ENCODE measurements around the gene SLC26A8. TPM values are rescaled to one million over a fixed set of nuclear protein-coding genes. Genes with fewer than 3 reads are reported as not detected.

Gene SLC26A8
- total and polyA plus RNA-seq, 2 experiments from 2014 or later: 0.89 to 2.9 TPM

DNA sequence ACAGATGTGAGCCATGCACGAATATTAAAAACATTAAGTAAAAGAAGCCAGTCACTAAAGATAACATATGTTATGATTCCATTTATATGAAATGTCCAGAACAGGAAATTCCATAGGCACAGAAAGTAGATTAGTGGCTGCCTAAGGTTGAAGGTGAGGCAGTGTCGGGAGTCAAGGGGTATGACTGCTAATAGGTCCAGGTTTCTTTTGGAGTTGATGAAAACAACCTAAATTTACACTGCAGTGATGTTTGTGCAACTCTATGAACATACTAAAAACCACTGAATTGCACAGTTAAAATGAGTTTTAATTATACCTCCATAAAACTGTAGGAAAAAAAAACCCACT, 118.0 kb downstream of the SLC26A8 start:
- no peak overlapping the region for H3K4me2 ChIP-seq
- H3K27me3 ChIP-seq (ENCODE audit: insufficient read depth): no peaks in the 10 kb centered on the region
- H3K27ac Mint-ChIP-seq: no peak overlapping the region
- H3K27me3 Mint-ChIP-seq (ENCODE audit: insufficient read depth, low read depth, poor library complexity): peaks cover 9% of the 10 kb centered on the region
- no peaks in the 10 kb centered on the region; the same call in 1 of the 2 replicates for H3F3A ChIP-seq (replicated peaks; ENCODE audit: low read depth)
- no peak overlapping the region for H2AFZ ChIP-seq
- H3K79me2 ChIP-seq (replicated peaks; ENCODE audit: insufficient read depth): peaks cover 100% of the 10 kb centered on the region
- H3K9me3 Mint-ChIP-seq: peaks cover 36% of the 10 kb centered on the region
- ATAC-seq (no peak), DNase-seq (ENCODE audit: low spot score) (no peak)
- TF ChIP-seq, protein P1, sequence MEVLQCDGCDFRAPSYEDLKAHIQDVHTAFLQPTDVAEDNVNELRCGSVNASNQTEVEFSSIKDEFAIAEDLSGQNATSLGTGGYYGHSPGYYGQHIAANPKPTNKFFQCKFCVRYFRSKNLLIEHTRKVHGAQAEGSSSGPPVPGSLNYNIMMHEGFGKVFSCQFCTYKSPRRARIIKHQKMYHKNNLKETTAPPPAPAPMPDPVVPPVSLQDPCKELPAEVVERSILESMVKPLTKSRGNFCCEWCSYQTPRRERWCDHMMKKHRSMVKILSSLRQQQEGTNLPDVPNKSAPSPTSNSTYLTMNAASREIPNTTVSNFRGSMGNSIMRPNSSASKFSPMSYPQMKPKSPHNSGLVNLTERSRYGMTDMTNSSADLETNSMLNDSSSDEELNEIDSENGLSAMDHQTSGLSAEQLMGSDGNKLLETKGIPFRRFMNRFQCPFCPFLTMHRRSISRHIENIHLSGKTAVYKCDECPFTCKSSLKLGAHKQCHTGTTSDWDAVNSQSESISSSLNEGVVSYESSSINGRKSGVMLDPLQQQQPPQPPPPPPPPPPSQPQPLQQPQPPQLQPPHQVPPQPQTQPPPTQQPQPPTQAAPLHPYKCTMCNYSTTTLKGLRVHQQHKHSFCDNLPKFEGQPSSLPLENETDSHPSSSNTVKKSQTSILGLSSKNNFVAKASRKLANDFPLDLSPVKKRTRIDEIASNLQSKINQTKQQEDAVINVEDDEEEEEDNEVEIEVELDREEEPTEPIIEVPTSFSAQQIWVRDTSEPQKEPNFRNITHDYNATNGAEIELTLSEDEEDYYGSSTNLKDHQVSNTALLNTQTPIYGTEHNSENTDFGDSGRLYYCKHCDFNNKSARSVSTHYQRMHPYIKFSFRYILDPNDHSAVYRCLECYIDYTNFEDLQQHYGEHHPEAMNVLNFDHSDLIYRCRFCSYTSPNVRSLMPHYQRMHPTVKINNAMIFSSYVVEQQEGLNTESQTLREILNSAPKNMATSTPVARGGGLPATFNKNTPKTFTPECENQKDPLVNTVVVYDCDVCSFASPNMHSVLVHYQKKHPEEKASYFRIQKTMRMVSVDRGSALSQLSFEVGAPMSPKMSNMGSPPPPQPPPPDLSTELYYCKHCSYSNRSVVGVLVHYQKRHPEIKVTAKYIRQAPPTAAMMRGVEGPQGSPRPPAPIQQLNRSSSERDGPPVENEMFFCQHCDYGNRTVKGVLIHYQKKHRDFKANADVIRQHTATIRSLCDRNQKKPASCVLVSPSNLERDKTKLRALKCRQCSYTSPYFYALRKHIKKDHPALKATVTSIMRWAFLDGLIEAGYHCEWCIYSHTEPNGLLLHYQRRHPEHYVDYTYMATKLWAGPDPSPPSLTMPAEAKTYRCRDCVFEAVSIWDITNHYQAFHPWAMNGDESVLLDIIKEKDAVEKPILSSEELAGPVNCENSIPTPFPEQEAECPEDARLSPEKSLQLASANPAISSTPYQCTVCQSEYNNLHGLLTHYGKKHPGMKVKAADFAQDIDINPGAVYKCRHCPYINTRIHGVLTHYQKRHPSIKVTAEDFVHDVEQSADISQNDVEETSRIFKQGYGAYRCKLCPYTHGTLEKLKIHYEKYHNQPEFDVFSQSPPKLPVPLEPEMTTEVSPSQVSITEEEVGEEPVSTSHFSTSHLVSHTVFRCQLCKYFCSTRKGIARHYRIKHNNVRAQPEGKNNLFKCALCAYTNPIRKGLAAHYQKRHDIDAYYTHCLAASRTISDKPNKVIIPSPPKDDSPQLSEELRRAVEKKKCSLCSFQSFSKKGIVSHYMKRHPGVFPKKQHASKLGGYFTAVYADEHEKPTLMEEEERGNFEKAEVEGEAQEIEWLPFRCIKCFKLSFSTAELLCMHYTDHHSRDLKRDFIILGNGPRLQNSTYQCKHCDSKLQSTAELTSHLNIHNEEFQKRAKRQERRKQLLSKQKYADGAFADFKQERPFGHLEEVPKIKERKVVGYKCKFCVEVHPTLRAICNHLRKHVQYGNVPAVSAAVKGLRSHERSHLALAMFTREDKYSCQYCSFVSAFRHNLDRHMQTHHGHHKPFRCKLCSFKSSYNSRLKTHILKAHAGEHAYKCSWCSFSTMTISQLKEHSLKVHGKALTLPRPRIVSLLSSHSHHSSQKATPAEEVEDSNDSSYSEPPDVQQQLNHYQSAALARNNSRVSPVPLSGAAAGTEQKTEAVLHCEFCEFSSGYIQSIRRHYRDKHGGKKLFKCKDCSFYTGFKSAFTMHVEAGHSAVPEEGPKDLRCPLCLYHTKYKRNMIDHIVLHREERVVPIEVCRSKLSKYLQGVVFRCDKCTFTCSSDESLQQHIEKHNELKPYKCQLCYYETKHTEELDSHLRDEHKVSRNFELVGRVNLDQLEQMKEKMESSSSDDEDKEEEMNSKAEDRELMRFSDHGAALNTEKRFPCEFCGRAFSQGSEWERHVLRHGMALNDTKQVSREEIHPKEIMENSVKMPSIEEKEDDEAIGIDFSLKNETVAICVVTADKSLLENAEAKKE (CRISPR knock-in tag; IDR thresholded peaks at IDR 0.05): no peak
- TF ChIP-seq JUNB (IDR thresholded peaks at IDR 0.05; ENCODE audit: unreplicated experiment) (no peak), EZH2 (IDR thresholded peaks at IDR 0.05; ENCODE audit: low read depth, unreplicated experiment) (no peak), STAT1 (IDR thresholded peaks at IDR 0.05; ENCODE audit: unreplicated experiment) (no peak)
- TF ChIP-seq, protein P2, sequence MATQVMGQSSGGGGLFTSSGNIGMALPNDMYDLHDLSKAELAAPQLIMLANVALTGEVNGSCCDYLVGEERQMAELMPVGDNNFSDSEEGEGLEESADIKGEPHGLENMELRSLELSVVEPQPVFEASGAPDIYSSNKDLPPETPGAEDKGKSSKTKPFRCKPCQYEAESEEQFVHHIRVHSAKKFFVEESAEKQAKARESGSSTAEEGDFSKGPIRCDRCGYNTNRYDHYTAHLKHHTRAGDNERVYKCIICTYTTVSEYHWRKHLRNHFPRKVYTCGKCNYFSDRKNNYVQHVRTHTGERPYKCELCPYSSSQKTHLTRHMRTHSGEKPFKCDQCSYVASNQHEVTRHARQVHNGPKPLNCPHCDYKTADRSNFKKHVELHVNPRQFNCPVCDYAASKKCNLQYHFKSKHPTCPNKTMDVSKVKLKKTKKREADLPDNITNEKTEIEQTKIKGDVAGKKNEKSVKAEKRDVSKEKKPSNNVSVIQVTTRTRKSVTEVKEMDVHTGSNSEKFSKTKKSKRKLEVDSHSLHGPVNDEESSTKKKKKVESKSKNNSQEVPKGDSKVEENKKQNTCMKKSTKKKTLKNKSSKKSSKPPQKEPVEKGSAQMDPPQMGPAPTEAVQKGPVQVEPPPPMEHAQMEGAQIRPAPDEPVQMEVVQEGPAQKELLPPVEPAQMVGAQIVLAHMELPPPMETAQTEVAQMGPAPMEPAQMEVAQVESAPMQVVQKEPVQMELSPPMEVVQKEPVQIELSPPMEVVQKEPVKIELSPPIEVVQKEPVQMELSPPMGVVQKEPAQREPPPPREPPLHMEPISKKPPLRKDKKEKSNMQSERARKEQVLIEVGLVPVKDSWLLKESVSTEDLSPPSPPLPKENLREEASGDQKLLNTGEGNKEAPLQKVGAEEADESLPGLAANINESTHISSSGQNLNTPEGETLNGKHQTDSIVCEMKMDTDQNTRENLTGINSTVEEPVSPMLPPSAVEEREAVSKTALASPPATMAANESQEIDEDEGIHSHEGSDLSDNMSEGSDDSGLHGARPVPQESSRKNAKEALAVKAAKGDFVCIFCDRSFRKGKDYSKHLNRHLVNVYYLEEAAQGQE (IDR thresholded peaks at IDR 0.05; ENCODE audit: unreplicated experiment): no peak
- H3K4me3 Mint-ChIP-seq: no peak overlapping the region
- no peaks in the 10 kb centered on the region for H3K4me1 Mint-ChIP-seq
- H3K4me1 ChIP-seq (ENCODE audit: insufficient read depth): no peaks in the 10 kb centered on the region
- peaks cover 38% of the 10 kb centered on the region for H3K36me3 ChIP-seq (ENCODE audit: insufficient read depth)
- H3K36me3 Mint-ChIP-seq (ENCODE audit: low read depth): peaks cover 47% of the 10 kb centered on the region
- no peak overlapping the region for H3K4me3 ChIP-seq
- 0 out of 2 replicates have a peak, but pooled peaks cover 3% of the 10 kb centered on the region for H3K9me2 ChIP-seq (ENCODE audit: insufficient read depth)
- peaks cover 43% of the 10 kb centered on the region for H4K20me1 ChIP-seq (replicated peaks; ENCODE audit: insufficient read depth)
- H3K27ac ChIP-seq (ENCODE audit: low read depth): no peak overlapping the region

Data from GM23338 (cell line).